Astrocyte of the cerebellum (primary cell): ENCODE measurements around the gene SAP30BP.

Experiments used
- DNase-seq: peaks from one replicate; pipeline ENCODE4 v3.0.0-alpha.2; 2011; ENCODE audit warnings: low read depth
- H3K4me3 ChIP-seq: 2 replicates; pipeline ENCODE4 v1.5.1; 2011; ENCODE audit warnings: mild to moderate bottlenecking, low read depth, low read length, moderate library complexity
- CTCF ChIP-seq: IDR thresholded peaks from 2 replicates; pipeline ENCODE4 v1.5.1; 2012; ENCODE audit warnings: low read length, low read depth, moderate library complexity, mild to moderate bottlenecking; ENCODE audit errors: missing control alignments
- in situ Hi-C: cut with HindIII; loops from 2 replicates; pipeline ENCODE4 v1.10.0; 2017; ENCODE audit warnings: low sequenced_read_pairs

The SAP30BP gene

DNA sequence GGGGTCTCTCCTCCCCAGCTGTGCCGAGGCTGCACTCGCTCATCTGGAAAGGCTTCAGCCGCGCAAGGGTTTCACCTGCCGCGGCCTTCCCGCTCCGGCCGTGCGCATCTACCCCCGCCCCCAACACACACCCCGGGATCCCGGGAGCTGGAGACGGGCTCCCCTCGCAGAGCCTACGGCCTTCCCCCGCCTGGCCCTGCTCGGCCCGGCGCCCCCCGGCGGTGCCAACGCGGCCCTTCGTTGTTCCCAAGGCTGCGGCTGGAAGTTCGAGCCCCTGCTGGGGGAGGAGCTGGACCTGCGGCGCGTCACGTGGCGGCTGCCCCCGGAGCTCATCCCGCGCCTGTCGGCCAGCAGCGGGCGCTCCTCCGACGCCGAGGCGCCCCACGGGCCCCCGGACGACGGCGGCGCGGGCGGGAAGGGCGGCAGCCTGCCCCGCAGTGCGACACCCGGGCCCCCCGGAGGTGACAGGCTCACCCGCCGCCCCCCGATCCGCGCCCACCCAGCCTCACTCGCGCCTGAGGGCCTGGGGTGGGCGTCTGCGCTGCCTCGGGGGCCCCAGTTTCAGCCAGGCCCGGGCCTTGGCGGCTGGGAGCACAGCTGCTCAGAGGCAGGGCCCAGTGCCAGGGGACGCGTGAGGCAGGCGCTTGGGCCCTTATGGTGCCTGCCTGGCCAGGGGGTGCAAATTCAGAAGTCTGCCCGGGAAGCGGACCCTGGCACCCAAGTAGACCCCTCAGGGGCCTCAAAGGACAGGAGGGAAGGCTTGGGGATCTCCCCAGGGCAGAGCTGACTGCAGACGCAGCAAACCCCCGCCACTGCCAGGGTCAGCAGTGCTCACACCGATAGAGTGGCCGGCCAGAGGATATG is 86.6 kb downstream of the SAP30BP start:
- no peak for DNase-seq
- in situ Hi-C loops: no loop called here
- H3K4me3 ChIP-seq: no peak overlapping the region
- peak; percentile 40 for TF ChIP-seq CTCF

DNA sequence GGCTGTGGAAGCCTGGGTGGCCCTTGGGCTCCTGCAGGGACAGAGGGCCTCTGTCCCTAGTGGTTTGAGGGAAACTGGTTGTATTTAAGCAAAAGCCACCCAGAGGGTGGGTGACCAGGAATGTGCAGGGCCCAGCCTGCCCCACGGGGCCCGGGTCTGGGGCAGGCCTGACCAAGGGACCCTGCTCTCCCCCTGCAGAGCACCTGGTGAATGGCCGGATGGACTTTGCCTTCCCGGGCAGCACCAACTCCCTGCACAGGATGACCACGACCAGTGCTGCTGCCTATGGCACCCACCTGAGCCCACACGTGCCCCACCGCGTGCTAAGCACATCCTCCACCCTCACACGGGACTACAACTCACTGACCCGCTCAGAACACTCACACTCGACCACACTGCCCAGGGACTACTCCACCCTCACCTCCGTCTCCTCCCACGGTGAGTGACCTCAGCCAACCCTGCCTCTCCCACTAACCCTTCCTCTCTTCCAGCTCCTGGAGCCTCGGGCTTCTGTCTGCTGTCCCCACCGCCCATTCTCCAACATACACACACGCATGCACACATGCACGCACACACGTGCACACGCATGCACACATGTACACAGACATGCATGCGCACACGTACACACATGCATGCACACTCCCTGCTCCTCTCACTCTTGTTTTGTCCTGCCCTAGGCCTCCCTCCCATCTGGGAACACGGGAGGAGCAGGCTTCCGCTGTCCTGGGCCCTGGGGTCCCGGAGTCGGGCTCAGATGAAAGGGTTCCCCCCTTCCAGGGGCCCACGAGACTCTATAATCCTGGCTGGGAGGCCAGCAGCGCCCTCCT is 87.5 kb downstream of the SAP30BP start:
- H3K4me3 ChIP-seq: no peak overlapping the region
- in situ Hi-C loops: no loop called here
- no peak for DNase-seq
- TF ChIP-seq CTCF: no peak

DNA sequence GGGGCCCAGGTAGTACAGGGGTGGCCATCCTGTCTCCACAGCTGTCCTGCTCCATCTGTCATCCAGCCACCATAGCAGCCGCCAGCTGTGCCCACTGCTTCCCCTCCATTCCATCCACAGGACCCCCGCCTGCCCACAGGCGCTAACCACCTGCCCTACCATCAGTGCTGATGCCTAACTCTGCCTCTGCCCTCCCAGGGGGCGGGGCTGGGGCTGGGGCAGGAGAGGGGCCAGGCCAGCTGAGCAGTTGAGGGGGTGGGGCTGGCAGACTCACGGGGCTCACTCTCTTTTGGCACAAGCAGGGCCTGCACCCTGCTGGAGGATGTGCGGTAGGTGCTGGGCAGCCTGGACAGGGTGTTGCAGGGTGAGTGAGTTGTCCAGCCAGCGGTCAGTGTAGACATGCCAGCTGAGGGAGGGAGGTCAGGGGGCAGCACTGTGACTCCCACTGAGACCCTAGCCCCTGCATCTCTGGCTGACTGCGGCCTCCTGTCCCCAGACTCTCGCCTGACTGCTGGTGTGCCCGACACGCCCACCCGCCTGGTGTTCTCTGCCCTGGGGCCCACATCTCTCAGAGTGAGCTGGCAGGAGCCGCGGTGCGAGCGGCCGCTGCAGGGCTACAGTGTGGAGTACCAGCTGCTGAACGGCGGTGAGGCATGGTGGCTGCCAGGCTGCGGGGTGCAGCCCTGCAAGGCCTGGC is 88.2 kb downstream of the SAP30BP start:
- in situ Hi-C loops: no loop called here
- no peak for DNase-seq
- no peak overlapping the region for H3K4me3 ChIP-seq
- no peak for TF ChIP-seq CTCF

GRCh38 chr17:75755990-75756389 is 88.9 kb downstream of the SAP30BP start:
- DNase-seq: no peak
- no peak overlapping the region for H3K4me3 ChIP-seq
- in situ Hi-C loops: no loop called here
- TF ChIP-seq CTCF: no peak

DNA sequence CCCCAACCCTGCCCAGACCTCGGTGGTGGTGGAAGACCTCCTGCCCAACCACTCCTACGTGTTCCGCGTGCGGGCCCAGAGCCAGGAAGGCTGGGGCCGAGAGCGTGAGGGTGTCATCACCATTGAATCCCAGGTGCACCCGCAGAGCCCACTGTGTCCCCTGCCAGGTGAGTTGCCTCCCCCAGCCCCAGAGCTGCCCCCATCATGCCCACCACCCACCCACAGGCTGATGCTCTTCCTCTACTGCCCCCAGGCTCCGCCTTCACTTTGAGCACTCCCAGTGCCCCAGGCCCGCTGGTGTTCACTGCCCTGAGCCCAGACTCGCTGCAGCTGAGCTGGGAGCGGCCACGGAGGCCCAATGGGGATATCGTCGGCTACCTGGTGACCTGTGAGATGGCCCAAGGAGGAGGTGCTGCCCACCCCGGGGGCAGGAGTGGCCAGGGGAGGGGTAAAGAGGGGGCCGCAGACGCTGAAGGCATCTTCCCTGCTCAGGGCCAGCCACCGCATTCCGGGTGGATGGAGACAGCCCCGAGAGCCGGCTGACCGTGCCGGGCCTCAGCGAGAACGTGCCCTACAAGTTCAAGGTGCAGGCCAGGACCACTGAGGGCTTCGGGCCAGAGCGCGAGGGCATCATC is 89.4 kb downstream of the SAP30BP start:
- no peak for DNase-seq
- no peak for TF ChIP-seq CTCF
- in situ Hi-C loops: no loop called here
- H3K4me3 ChIP-seq: no peak overlapping the region

DNA sequence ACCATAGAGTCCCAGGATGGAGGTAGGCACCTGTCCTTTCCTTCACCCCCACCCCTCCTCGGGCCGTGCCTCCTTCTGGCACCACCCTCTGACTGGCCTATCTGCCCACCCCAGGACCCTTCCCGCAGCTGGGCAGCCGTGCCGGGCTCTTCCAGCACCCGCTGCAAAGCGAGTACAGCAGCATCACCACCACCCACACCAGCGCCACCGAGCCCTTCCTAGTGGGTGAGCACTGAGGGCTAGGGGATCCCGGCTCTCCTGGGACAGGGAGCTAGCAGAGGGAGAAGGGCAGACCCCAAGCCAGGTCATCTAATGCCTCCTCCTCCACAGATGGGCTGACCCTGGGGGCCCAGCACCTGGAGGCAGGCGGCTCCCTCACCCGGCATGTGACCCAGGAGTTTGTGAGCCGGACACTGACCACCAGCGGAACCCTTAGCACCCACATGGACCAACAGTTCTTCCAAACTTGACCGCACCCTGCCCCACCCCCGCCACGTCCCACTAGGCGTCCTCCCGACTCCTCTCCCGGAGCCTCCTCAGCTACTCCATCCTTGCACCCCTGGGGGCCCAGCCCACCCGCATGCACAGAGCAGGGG is 90.0 kb downstream of the SAP30BP start:
- no peak overlapping the region for H3K4me3 ChIP-seq
- DNase-seq: no peak
- no peak for TF ChIP-seq CTCF
- in situ Hi-C loops: no loop called here
